Dermis microvascular lymphatic vessel endothelial cell (primary cell): ENCODE results near the gene RNASE12. TPM values are rescaled to one million over a fixed set of nuclear protein-coding genes. Genes with fewer than 3 reads are reported as not detected.
"Not testable (repeated sequence)": the region's sequence is repeated elsewhere in the genome, so short reads cannot be mapped to it uniquely, and the experiment has no call there.

Experiments
- DNase-seq, 2 donors: peaks; one replicate each; pipeline versions ENCODE4 v3.0.0 to v3.0.0-alpha.2; 2010; ENCODE audit warnings: low read depth in 2 of 2
- total RNA-seq: library from RNA; depleted of rRNA; stranded (reverse); fragments of >200 nt; gene quantifications from 2 replicates; pipeline ENCODE4 v1.2.1, GENCODE V29; 2014

Gene RNASE12
- total RNA-seq, 1 donor from 2014 or later = not detected

DNA sequence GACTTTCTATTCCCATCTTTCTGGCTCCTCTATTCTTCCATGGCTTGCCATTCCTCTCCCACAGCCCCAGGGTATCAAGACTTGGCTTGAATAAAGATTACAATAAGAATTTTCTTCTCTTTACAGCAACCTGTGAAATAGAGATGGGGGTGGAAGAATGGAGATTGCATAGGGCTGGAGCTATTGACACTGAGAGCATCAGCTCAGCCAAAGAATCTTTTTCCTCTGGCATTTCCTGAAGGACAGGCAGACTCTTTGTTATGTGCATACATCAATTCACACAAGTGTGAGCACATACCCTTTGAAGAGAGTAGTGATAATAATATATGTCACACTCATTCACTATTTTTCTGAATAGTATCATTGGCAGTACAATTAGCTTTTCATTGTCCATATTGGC lies 8.0 kb downstream of the RNASE12 start:
- DNase-seq = no peak

- no peak for DNase-seq
These were observed 10.9 kb downstream of the RNASE12 start for GRCh38 chr14:20580242-20580641.

DNA sequence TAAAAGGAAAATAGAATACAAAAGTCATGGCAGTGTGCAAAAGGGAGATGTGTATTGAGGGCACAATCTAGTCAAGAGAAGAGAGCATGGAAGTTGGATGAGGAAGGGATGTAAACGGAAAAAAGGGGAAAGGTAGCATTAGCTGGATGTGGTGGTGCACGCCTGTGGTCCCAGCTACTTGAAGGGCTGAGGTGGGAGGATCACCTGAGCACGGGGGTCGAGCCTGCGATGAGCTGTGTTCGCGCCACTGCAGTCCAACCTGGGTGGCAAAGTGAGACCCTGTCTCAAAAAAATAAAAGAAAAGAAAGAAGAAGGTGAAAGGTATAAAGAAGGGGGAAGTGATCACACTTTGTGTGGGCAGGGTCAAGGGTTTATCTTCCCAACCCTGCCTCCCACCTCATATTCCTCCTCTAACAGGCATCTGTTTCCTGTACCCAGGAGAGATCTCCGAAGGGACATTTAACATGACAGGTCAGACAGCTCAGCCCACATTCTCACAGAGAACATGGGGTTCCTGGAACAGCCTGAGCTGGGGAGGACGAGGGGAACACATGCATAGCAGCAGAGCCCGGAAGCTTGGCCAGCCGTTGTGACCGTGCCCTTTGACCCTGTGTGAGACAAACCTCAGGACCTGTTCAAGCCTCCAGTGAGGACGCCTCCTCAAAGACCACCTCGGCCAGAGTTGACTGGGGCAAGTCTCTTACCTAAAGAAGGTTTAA lies 12.2 kb downstream of the RNASE12 start:
- DNase-seq = no peak

- DNase-seq = no peak
These were observed 12.9 kb downstream of the RNASE12 start for GRCh38 chr14:20578325-20578724.

DNA sequence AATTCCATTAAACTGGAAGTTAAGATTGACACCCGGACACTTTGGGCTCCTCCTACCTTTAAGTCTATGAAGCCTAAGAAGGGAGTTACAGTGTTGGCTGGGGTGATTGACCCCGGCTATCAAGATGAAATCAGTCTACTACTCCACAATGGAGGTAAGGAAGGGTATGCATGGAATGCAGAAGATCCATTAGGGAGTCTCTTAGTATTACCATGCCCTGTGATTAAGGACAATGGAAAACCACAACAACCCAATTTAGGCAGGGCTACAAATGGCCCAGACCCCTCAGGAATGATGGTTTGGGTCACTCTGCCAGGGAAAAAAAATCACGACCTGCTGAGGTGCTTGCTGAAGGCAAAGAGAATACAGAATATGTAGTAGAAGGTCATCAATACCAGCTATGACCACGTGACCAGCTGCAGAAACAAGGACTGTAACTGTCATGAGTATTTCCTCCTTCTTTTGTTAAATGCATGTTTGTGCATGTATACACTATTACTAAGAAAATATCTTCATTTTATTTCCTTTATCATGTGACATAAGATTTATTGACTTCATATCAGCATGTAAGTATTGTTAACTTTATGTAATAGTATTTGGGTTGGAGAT lies 18.7 kb downstream of the RNASE12 start:
- DNase-seq = not testable (repeated sequence)

DNA sequence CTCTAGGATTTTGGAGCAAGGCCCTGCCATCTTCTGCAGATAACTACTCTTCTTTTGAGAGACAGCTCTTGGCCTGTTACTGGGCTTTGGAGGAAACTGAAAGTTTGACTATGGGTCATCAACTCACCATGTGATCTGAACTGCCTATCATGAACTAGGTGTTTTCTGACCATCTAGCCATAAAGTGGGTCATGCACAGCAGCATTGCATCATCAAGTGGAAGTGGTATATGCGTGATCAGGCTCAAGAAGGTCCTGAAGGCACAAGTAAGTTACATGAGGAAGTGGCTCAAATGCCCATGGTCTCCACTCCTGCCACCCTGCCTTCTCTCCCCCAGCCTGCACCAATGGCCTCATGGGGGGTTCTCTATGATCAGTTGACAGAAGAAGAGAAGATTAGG lies 20.5 kb downstream of the RNASE12 start:
- not testable (repeated sequence) for DNase-seq

DNA sequence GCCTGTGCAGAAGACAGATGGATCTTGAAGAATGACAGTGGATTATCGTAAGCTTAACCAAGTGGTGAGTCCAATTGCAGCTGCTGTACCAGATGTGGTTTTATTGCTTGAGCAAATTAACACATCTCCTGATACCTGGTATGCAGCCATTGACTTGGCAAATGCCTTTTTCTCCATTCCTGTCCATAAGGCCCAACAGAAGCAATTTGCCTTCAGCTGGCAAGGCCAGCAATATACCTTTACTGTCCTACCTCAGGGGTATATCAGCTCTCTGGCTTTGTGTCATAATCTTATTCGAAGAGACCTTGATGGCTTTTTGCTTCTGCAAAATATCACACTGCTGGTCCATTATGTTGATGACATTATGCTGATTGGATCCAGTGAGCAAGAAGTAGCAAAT lies 21.3 kb downstream of the RNASE12 start:
- not testable (repeated sequence) for DNase-seq

DNA sequence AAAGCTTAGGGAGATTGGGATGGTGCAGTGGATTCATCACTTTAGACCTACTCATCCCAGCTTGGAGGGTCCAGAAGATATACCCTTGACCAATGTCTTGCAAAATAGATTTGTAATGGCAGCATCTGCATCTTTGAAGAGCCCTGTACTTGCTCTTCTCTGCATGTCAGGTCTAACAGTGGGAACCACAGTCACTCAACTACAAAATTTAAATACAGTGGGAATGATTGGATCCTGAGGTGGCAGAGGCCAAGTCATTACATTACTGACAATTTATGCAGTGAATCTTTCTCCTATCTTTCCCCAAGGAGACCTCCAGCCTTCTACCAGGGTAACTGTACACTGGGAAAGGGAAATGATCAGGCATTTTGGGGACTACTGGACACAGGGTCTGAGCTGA lies 22.1 kb downstream of the RNASE12 start:
- DNase-seq = no peak

- DNase-seq = no peak
These were observed 22.8 kb downstream of the RNASE12 start for GRCh38 chr14:20568393-20568792.

DNA sequence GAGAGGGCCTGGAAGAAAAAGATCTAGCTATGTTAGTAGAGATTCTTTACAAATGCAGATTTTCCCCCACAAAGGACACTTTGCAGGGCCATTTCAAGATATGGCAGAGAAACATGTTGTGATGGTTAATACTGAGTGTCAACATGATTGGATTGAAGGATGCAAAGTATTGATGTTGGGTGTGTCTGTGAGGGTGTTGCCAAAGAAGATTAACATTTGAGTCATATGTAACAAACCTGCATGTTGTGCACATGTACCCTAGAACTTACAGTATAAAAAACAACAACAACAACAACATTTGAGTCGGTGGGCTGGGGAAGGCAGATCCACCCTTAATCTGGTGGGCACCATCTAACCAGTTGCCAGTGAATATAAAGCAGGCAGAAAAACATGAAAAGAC lies 24.0 kb downstream of the RNASE12 start:
- not testable (repeated sequence) for DNase-seq

- DNase-seq = no peak
These were observed 26.6 kb downstream of the RNASE12 start for GRCh38 chr14:20564501-20564997.

GRCh38 chr14:20563971-20564370 lies 27.2 kb downstream of the RNASE12 start:
- no peak for DNase-seq

GRCh38 chr14:20560961-20561360 lies 30.2 kb downstream of the RNASE12 start, which contains the start of gene RNASE9:
RNASE9 (minus strand) TSS chr14:20561047.
- DNase-seq = no peak

- DNase-seq = no peak
These were observed 31.7 kb downstream of the RNASE12 start for GRCh38 chr14:20559461-20559904.

GRCh38 chr14:20557212-20557542 lies 34.0 kb downstream of the RNASE12 start:
- no peak for DNase-seq

GRCh38 chr14:20556500-20557211 lies 34.5 kb downstream of the RNASE12 start:
- no peak for DNase-seq

DNA sequence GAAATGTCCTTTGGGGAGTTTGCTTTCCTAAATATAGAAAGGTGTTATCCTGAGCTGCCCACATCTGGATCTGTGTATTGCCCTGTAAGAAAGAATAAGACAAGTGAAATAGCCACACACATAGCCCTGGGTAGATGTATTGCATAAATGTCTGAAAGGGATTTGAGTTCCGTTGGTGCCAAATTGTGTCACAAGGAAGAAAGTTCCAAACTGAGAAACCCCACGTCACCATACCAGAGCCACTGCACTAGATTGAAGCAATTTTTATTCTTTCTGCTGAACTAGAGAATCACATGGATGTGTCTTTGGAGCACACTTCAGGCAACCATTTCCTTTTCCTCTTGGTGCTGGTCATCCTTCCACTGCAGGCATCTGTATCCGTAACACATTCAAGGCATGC lies 35.3 kb downstream of the RNASE12 start:
- DNase-seq = no peak

- DNase-seq = no peak
These were observed 38.2 kb downstream of the RNASE12 start for GRCh38 chr14:20553024-20553423.

DNA sequence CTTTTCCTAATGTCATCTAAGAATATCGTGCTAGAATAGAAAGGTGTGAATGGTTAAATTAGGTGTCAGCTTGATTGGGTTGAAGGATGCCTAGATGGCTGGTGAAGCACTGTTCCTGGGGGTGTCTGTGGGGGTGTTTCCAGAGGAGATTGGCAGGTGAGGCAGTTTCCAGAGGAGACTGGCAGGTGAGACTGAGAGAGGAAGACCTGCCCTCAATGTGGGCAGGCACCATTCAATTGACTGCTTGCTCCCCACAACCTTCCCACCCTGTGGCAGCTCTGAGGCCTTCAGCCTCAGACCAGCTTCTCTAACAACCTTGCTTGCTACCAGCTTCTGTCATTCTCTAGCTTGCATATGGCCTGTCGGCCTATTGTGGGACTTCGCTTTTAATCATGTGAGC lies 39.6 kb downstream of the RNASE12 start:
- no peak for DNase-seq

GRCh38 chr14:20550926-20551325 lies 40.2 kb downstream of the RNASE12 start:
- DNase-seq = no peak

DNA sequence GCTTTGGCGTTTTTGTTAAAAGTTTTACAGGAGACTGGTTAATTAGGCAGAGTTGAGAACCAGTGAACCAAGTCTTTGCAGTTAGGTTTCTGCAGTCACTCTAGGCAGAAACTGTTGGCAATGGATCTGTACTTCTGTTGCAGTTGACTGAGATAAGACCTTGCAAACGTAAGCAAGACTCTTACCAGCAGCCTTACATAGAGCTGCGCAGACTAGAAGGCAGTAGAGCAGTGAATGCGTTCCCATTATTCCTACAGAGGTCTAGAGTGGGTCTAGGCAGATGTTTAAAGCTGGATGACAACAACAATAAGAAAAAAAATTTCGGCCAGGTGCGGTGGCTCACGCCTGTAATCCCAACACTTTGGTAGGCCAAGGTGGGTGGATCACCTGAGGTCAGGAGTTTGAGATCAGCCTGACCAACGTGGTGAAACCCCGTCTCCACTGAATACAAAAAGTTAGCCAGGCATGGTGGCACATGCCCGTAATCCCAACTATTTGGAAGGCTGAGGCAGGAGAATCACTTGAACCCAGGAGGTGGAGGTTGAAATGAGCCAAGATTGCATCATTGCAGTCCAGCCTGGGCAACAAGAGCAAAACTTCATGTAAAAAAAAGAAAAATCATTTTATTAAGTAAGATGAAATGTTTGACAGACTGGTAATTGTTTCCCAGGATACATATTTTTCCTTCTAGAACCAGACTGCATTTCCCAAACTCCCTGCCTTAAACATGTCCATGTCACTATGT lies 42.6 kb downstream of the RNASE12 start:
- DNase-seq = no peak

DNA sequence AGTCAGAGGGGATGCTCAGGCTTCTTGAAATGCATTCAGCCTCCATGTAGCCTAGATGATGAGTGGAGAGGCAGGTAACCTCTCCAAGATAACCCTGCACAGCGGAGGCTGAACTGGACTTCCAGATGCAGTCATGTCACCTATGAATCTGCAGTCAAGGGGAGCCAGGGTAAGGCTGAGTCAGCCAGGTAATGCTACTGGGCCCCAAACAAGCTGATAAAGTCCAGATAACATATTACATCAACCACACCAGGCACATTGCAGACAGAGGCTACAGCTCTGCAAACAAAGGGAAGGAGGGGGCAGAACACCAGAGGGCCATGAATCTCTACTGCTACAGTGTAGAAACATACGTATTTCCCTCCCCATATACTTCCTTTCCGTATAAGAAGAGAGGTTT lies 44.3 kb downstream of the RNASE12 start:
- DNase-seq = no peak
